Panc1 (cell line): ENCODE data around the gene LONRF2. TPM values are rescaled to one million over a fixed set of nuclear protein-coding genes. Genes with fewer than 3 reads are reported as not detected.

Experiments used
- ATAC-seq: fragments of 200-7000 bp; cut with Tn5 transposase; 2 replicates; pipeline ENCODE4 v1.9.1; 2020; ENCODE audit warnings: mild to moderate bottlenecking, moderate library complexity
- BruUV-seq: library from RNA; stranded (reverse); fragments of 400-500 nt; replicated peaks from 2 replicates; lab custom pipeline; 2021; lab: Mats Ljungman, UMichigan
- CTCF ChIA-PET: fragments of 300-600 bp; sonication (Branson Sonifier 250); formaldehyde crosslinking; loops from one replicate; lab custom pipeline; 2022; ENCODE audit warnings: antibody characterized with exemption; lab: Charles Lee
- POLR2A ChIA-PET: fragments of 300-600 bp; sonication (Branson Sonifier 250); formaldehyde crosslinking; loops from one replicate; lab custom pipeline; 2022; ENCODE audit warnings: antibody characterized with exemption; lab: Charles Lee
- DNase-seq: peaks from one replicate; pipeline ENCODE4 v3.0.0-alpha.2; 2010; ENCODE audit warnings: low read depth, low spot score
- H3K27ac ChIP-seq: 2 replicates; pipeline ENCODE4 v1.5.1; 2011; ENCODE audit warnings: mild to moderate bottlenecking, low read length, inconsistent platforms
- H3K27me3 ChIP-seq: fragments of 200-500 bp; sonication (Bioruptor generic); 2 replicates; pipeline ENCODE4 v1.6.0; 2014; ENCODE audit warnings: low read length, inconsistent platforms; ENCODE audit not compliant: control insufficient read depth, insufficient read depth
- H3K36me3 ChIP-seq: fragments of 200-500 bp; sonication (Bioruptor generic); 2 replicates; pipeline ENCODE4 v1.5.1; 2014; ENCODE audit warnings: inconsistent platforms, mild to moderate bottlenecking, low read length, moderate library complexity; ENCODE audit not compliant: control insufficient read depth, insufficient read depth
- H3K4me1 ChIP-seq: 2 replicates; pipeline ENCODE4 v1.5.1; 2011; ENCODE audit warnings: inconsistent platforms, mild to moderate bottlenecking, low read length, moderate library complexity; ENCODE audit not compliant: control insufficient read depth, insufficient read depth
- H3K4me3 ChIP-seq, 2 experiments: 2 replicates each; pipeline ENCODE4 v1.5.1; 2011 to 2012; ENCODE audit warnings: low read depth in 2 of 2, low read length in 2 of 2, mild to moderate bottlenecking in 2 of 2, inconsistent platforms in 1 of 2, moderate library complexity in 1 of 2
- H3K9me3 ChIP-seq: fragments of 200-500 bp; sonication (Bioruptor generic); 2 replicates; pipeline ENCODE4 v1.5.1; 2014; ENCODE audit warnings: low read depth, mild to moderate bottlenecking, inconsistent platforms, low read length, moderate library complexity; ENCODE audit not compliant: control insufficient read depth, insufficient read depth
- CTCF ChIP-seq: fragments of 450-650 bp; IDR thresholded peaks from 2 replicates; pipeline ENCODE4 v1.5.1; 2017; ENCODE audit warnings: mild to moderate bottlenecking
- POLR2AphosphoS5 ChIP-seq: IDR thresholded peaks from 2 replicates; pipeline ENCODE4 v1.6.1; 2012; ENCODE audit warnings: mild to moderate bottlenecking, low read depth, low read length, moderate library complexity
- REST ChIP-seq, 2 experiments: IDR thresholded peaks; 2 replicates each; pipeline ENCODE4 v1.6.1; 2011 to 2012; ENCODE audit warnings: low read depth in 2 of 2, control low read depth in 1 of 2, low read length in 1 of 2, mild to moderate bottlenecking in 1 of 2, moderate library complexity in 1 of 2; ENCODE audit not compliant: insufficient read depth in 1 of 2
- SIN3A ChIP-seq: IDR thresholded peaks from 2 replicates; pipeline ENCODE4 v1.6.1; 2012; ENCODE audit warnings: low read depth, mild to moderate bottlenecking, low read length, moderate library complexity, borderline replicate concordance; ENCODE audit not compliant: insufficient read depth
- TCF7L2 ChIP-seq: IDR thresholded peaks from 2 replicates; pipeline ENCODE4 v1.6.1; 2011; ENCODE audit warnings: mild to moderate bottlenecking, low read depth, low read length, inconsistent platforms
- in situ Hi-C: cut with HindIII; loops from 2 replicates; pipeline ENCODE4 v1.10.0; 2016; ENCODE audit warnings: low sequenced_read_pairs, low pct_unique_long_range_greater_than_20kb
- intact Hi-C: fragments of 100-400 bp; cut with micrococcal nuclease; formaldehyde crosslinking; loops from one replicate; pipeline ENCODE4 v1.10.0; 2022; ENCODE audit not compliant: unreplicated experiment
- total RNA-seq: library from RNA; stranded (reverse); gene quantifications from one replicate; pipeline ENCODE4 v1.2.1, GENCODE V29; 2021; ENCODE audit not compliant: unreplicated experiment

The LONRF2 gene
- total RNA-seq, 1 experiment from 2014 or later, result 12.9 TPM

DNA sequence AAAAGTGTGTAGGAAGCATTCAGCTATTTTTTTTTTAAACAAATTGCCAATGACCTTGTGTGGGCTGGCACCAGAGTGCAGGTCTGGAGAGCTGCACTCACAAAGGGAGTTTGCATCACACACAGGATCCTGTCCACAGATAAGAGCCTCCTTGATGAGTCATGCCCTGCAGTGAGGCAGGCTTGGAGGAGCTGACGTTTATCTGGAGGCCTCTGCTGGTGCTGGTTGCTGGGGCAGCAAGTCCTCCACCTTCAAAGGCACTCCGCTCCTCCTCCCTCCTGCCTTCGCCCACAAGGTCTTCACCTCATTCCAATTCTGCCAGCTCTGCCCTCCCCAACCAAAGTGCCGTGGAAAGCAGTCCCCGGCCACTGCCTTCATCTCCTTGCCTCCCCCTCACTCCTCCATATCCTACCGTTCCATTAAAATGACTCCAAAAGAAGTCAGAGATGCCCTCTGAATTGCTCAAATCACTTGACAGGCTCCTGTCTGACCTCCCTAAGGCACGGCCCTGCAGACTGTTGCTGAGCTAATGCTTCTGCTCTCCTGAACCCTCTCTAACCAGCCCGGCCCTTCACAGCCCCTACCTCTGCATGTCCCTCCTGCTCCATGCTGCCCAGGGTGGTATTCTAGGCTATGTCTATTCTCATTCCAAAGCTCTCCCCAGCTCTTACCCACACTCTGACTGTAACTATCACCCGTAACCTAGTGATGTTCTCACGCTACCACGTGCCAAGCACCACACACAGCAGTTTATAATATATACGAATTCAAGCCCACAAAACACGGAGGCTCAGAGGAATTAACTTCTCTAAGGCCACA lies 30.9 kb downstream of the LONRF2 start:
- in situ Hi-C loops, result no loop called here
- TF ChIP-seq CTCF (no peak), POLR2AphosphoS5 (peak; percentile 57; the same call in 1 of the 2 replicates), TCF7L2 (peak; percentile 98)
- peak overlapping the region; percentile 92 for H3K27ac ChIP-seq
- H3K4me3 ChIP-seq, result peak overlapping the region in 1 of 2 experiments; percentile 4; a peak in 1 of 4 replicates
- ATAC-seq (peak; percentile 91), DNase-seq (peak; percentile 65)
- intact Hi-C loops, result no loop called here
- peaks cover 45% of the 10 kb centered on the region for H3K4me1 ChIP-seq
- BruUV-seq, result no TSS peak
- ChIA-PET POLR2A (interaction anchor here (0.5 to 0.9 kb wide), 5 partner anchors 11 to 1217 kb away, joined by 3 to 4 read pairs (median 3); no protein-coding TSS in a partner anchor), CTCF (interaction anchor here (1.0 to 1.1 kb wide), 3 partner anchors 30 to 90 kb away, joined by 3 read pairs; no protein-coding TSS in a partner anchor)
- no peaks in the 10 kb centered on the region for H3K9me3 ChIP-seq
- H3K36me3 ChIP-seq, result no peaks in the 10 kb centered on the region
- no peaks in the 10 kb centered on the region for H3K27me3 ChIP-seq

- BruUV-seq, result no TSS peak
- intact Hi-C loops (no loop called here), in situ Hi-C loops (no loop called here)
- H3K36me3 ChIP-seq, result no peaks in the 10 kb centered on the region
- H3K27me3 ChIP-seq, result no peaks in the 10 kb centered on the region
- no peak overlapping the region for H3K4me3 ChIP-seq
- no peaks in the 10 kb centered on the region for H3K9me3 ChIP-seq
- ChIA-PET CTCF (interaction anchor here (0.6 to 1.1 kb wide), 2 partner anchors 91 to 128 kb away, joined by 3 to 4 read pairs; no protein-coding TSS in a partner anchor), POLR2A (interaction anchor here (0.6 to 0.9 kb wide), 4 partner anchors 11 to 25 kb away, joined by 3 to 7 read pairs (median 4); no protein-coding TSS in a partner anchor)
- no peak for DNase-seq
- peak overlapping the region; percentile 85 for H3K27ac ChIP-seq
- no peak for TF ChIP-seq SIN3A
- no peak for TF ChIP-seq POLR2AphosphoS5
- TF ChIP-seq TCF7L2, result no peak
- no peak for TF ChIP-seq CTCF
- TF ChIP-seq REST (IDR thresholded peaks at IDR 0.05; ENCODE audit: insufficient read depth in 1 of 2, low read depth in 2 of 2, low read length in 1 of 2), result no peak
- H3K4me1 ChIP-seq, result peaks cover 51% of the 10 kb centered on the region
- ATAC-seq, result peak; percentile 2; the same call in 1 of the 2 replicates
Observed at GRCh38 chr2:100290718-100291151, 31.6 kb downstream of the LONRF2 start.
